PC-3 (cell line): Measurements from ENCODE around the gene P2RX1.
"Not testable (repeated sequence)": the region's sequence is repeated elsewhere in the genome, so short reads cannot be mapped to it uniquely, and the experiment has no call there.

Experiments used
- CTCF ChIP-seq: fragments of 300-600 bp; sonication (generic); conservative IDR thresholded peaks from 2 replicates; pipeline ENCODE4 v1.5.1; 2017; ENCODE audit warnings: antibody characterized with exemption, low read depth, mild to moderate bottlenecking, low read length
- EZH2 ChIP-seq: fragments of 300-600 bp; sonication (generic); IDR thresholded peaks from one replicate; pipeline ENCODE4 v1.6.1; 2017; ENCODE audit warnings: antibody characterized with exemption, mild to moderate bottlenecking, low read length; ENCODE audit not compliant: unreplicated experiment

GRCh38 chr17:3854204-3854603 lies 62.1 kb downstream of the P2RX1 start:
- not testable (repeated sequence) for TF ChIP-seq CTCF, EZH2
